AG09309 (cell line): ENCODE measurements around the gene RASGRP3.
"Not testable (repeated sequence)": the region's sequence is repeated elsewhere in the genome, so short reads cannot be mapped to it uniquely, and the experiment has no call there.

Experiments used
- DNase-seq: peaks from one replicate; pipeline ENCODE4 v3.0.0-alpha.2; 2010; ENCODE audit warnings: low read depth
- H3K4me3 ChIP-seq: 2 replicates; pipeline ENCODE4 v1.5.1; 2011; ENCODE audit warnings: mild to moderate bottlenecking, low read depth, low read length, moderate library complexity; ENCODE audit not compliant: control insufficient read depth
- CTCF ChIP-seq: IDR thresholded peaks from 2 replicates; pipeline ENCODE4 v1.5.1; 2011; ENCODE audit warnings: mild to moderate bottlenecking, low read depth, low read length, inconsistent platforms; ENCODE audit not compliant: insufficient read depth, control insufficient read depth; ENCODE audit errors: missing control alignments

Gene RASGRP3

DNA sequence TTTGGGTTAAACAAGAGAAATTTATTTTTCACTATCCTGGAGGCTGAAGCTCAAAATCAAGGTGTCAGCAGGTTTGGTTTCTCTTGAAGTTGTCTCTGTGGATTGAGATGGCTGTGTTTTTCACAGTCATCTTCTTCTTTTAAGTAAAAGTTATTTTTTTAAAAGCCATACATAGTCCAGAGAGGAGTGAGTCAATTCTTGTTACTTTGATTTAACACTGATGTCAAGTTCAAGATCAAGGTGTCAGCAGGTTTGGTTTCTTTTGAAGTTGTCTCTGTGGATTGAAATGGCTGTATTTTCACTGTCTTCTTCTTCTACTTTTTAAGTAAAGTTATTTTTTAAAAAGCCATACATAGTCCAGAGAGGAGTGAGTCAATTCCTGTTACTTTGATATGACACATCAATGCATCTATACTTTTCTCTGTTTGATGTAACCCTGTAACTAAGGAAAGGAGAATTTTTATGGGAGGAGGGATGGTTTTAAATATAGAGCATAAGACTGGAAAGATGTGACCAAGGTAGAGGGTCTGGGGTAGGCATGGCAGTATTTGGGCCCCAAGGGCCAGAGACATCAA, 22.5 kb upstream of the RASGRP3 start:
- TF ChIP-seq CTCF = no peak
- DNase-seq = no peak
- no peak overlapping the region for H3K4me3 ChIP-seq

- no peak for TF ChIP-seq CTCF
- DNase-seq = no peak
- H3K4me3 ChIP-seq = no peak overlapping the region
Measured at GRCh38 chr2:33457556-33458247, 18.7 kb upstream of the RASGRP3 start.

GRCh38 chr2:33458248-33458819, 18.1 kb upstream of the RASGRP3 start:
- no peak for TF ChIP-seq CTCF
- H3K4me3 ChIP-seq = no peak overlapping the region

DNA sequence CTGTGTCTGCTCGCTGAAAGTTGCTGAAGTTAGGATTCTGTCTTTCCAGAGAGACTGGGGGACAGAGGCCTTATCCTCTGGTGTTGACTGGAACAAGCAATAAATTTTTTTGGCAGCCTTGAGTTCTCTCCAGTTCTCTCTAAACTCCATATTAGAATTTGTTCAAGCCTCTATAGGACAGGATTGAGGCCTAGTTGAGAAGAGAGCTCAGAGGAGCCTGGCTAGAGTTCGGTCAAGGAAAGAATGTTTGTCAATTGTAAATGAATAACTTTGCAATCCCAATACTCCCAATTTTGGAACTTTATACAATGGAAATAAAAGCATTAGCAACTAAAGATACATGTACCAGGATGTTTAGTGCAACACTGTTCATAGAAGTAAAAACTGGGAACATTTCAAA, 16.7 kb upstream of the RASGRP3 start:
- no peak for DNase-seq
- no peak for TF ChIP-seq CTCF
- no peak overlapping the region for H3K4me3 ChIP-seq

More at GRCh38 chr2:33458248-33458819, 18.1 kb upstream of the RASGRP3 start:
- DNase-seq = no peak

DNA sequence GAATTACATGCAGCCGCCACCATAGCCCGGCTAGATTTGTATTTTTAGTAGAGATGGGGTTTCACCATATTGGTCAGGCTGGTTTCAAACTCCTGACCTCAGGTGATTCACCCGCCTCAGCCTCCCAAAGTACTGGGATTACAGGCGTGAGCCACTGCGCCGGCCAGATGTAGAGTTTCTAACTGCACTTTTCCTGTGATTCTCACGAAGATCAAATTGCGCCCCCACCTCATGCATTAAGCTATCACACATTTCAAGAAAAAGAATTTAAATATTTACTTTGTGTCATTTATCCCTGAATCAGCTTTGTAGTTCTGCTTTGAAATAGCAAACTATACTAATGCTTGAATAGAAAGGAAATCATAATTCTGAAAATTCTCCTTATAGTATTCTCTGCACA, 13.9 kb upstream of the RASGRP3 start:
- not testable (repeated sequence) for H3K4me3 ChIP-seq, DNase-seq

- DNase-seq = no peak
- TF ChIP-seq CTCF = no peak
- H3K4me3 ChIP-seq = no peak overlapping the region
Measured at GRCh38 chr2:33467413-33467812, 9.0 kb upstream of the RASGRP3 start.

GRCh38 chr2:33469238-33469637, 7.2 kb upstream of the RASGRP3 start:
- no peak overlapping the region for H3K4me3 ChIP-seq
- no peak for DNase-seq
- no peak for TF ChIP-seq CTCF
